DOHH2 (cell line): ENCODE data around the gene SLC38A11.
"Not testable (repeated sequence)": the region's sequence is repeated elsewhere in the genome, so short reads cannot be mapped to it uniquely, and the experiment has no call there.

Experiments
- H3F3A ChIP-seq: fragments of 200-600 bp; sonication (generic), shearing (Covaris generic); 2 replicates; pipeline ENCODE4 v1.6.0; 2016; ENCODE audit warnings: antibody characterized with exemption, mild to moderate bottlenecking; ENCODE audit not compliant: control insufficient read depth, insufficient read depth
- H3K27ac ChIP-seq: fragments of 200-600 bp; sonication (generic); 2 replicates; pipeline ENCODE4 v1.5.1; 2014; ENCODE audit warnings: low read depth, mild to moderate bottlenecking, low read length, moderate library complexity
- H3K27me3 ChIP-seq: fragments of 200-600 bp; sonication (generic); 2 replicates; pipeline ENCODE4 v1.6.1; 2014; ENCODE audit warnings: mild to moderate bottlenecking, low read length, mixed read lengths; ENCODE audit not compliant: control insufficient read depth
- H3K36me3 ChIP-seq: fragments of 200-600 bp; sonication (generic); 2 replicates; pipeline ENCODE4 v1.6.1; 2014; ENCODE audit warnings: mild to moderate bottlenecking, low read length, moderate library complexity, mixed read lengths; ENCODE audit not compliant: control insufficient read depth
- H3K4me1 ChIP-seq: fragments of 200-600 bp; sonication (generic); 2 replicates; pipeline ENCODE4 v1.6.1; 2014; ENCODE audit warnings: mild to moderate bottlenecking, low read length, mixed read lengths; ENCODE audit not compliant: control insufficient read depth
- H3K4me2 ChIP-seq: fragments of 200-600 bp; sonication (generic); 2 replicates; pipeline ENCODE4 v1.6.0; 2014; ENCODE audit warnings: mild to moderate bottlenecking, low read length, moderate library complexity
- H3K4me3 ChIP-seq: fragments of 200-600 bp; sonication (generic); 2 replicates; pipeline ENCODE4 v1.5.1; 2014; ENCODE audit warnings: mild to moderate bottlenecking, low read length, mixed read lengths
- H3K79me2 ChIP-seq: fragments of 200-600 bp; sonication (generic); 2 replicates; pipeline ENCODE4 v1.6.1; 2014; ENCODE audit warnings: mild to moderate bottlenecking, low read length, mixed read lengths; ENCODE audit not compliant: control insufficient read depth
- H3K9me2 ChIP-seq: fragments of 200-600 bp; sonication (generic); replicated peaks from 2 replicates; pipeline ENCODE4 v1.6.1; 2014; ENCODE audit warnings: mild to moderate bottlenecking, low read length, mixed read lengths; ENCODE audit not compliant: control insufficient read depth
- H3K9me3 ChIP-seq: fragments of 200-600 bp; sonication (generic); 2 replicates; pipeline ENCODE4 v1.6.1; 2014; ENCODE audit warnings: antibody characterized with exemption, low read length, mixed read lengths; ENCODE audit not compliant: control insufficient read depth, insufficient read depth
- H4K20me1 ChIP-seq: fragments of 200-600 bp; sonication (generic); 2 replicates; pipeline ENCODE4 v1.6.0; 2014; ENCODE audit warnings: low read depth, mild to moderate bottlenecking, antibody characterized with exemption, low read length, moderate library complexity; ENCODE audit not compliant: control insufficient read depth, insufficient read depth
- EZH2phosphoT487 ChIP-seq: fragments of 200-600 bp; sonication (generic); IDR thresholded peaks from 2 replicates; pipeline ENCODE4 v1.6.1; 2017; ENCODE audit warnings: borderline replicate concordance, mild to moderate bottlenecking, antibody characterized with exemption, low read length, moderate library complexity, mixed read lengths
- TF ChIP-seq, protein P1 (sequence below): fragments of 200-600 bp; sonication (generic); IDR thresholded peaks from one replicate; pipeline ENCODE4 v1.5.1; 2014; ENCODE audit warnings: antibody characterized with exemption, mild to moderate bottlenecking, low read depth, low read length; ENCODE audit not compliant: poor library complexity, severe bottlenecking

The SLC38A11 gene

DNA sequence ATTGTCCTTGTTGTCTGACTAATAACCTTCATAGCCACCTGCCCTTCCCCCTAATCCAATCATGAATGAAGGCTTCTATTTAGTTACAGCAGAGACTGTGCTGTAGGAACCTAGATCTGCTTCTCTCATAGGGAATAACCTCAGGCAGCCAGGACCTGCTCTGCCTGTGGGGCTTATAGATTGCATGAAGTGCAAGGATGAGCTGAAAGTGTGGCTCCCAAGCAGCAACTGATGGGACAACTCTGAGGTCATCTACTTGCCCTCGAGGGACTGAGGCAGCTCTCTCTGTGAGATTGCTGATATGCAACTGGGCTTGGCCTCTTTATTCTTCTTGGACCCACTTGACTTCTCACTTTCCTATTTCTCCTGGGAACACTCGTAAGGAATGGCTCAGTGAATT lies 23.8 kb upstream of the SLC38A11 start:
- H3K9me2 ChIP-seq, result no peaks in the 10 kb centered on the region
- no peak overlapping the region for H3K4me2 ChIP-seq
- H3K27me3 ChIP-seq, result peaks cover 14% of the 10 kb centered on the region
- H3K4me1 ChIP-seq, result peaks cover 3% of the 10 kb centered on the region; the same call in 1 of the 2 replicates
- no peaks in the 10 kb centered on the region for H3K9me3 ChIP-seq
- H3K4me3 ChIP-seq, result no peak overlapping the region
- TF ChIP-seq EZH2phosphoT487, result no peak
- TF ChIP-seq, protein P1, sequence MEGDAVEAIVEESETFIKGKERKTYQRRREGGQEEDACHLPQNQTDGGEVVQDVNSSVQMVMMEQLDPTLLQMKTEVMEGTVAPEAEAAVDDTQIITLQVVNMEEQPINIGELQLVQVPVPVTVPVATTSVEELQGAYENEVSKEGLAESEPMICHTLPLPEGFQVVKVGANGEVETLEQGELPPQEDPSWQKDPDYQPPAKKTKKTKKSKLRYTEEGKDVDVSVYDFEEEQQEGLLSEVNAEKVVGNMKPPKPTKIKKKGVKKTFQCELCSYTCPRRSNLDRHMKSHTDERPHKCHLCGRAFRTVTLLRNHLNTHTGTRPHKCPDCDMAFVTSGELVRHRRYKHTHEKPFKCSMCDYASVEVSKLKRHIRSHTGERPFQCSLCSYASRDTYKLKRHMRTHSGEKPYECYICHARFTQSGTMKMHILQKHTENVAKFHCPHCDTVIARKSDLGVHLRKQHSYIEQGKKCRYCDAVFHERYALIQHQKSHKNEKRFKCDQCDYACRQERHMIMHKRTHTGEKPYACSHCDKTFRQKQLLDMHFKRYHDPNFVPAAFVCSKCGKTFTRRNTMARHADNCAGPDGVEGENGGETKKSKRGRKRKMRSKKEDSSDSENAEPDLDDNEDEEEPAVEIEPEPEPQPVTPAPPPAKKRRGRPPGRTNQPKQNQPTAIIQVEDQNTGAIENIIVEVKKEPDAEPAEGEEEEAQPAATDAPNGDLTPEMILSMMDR, result no peak
- no peaks in the 10 kb centered on the region for H3F3A ChIP-seq
- no peaks in the 10 kb centered on the region for H4K20me1 ChIP-seq
- H3K27ac ChIP-seq, result no peak overlapping the region
- no peaks in the 10 kb centered on the region for H3K36me3 ChIP-seq
- no peaks in the 10 kb centered on the region for H3K79me2 ChIP-seq

DNA sequence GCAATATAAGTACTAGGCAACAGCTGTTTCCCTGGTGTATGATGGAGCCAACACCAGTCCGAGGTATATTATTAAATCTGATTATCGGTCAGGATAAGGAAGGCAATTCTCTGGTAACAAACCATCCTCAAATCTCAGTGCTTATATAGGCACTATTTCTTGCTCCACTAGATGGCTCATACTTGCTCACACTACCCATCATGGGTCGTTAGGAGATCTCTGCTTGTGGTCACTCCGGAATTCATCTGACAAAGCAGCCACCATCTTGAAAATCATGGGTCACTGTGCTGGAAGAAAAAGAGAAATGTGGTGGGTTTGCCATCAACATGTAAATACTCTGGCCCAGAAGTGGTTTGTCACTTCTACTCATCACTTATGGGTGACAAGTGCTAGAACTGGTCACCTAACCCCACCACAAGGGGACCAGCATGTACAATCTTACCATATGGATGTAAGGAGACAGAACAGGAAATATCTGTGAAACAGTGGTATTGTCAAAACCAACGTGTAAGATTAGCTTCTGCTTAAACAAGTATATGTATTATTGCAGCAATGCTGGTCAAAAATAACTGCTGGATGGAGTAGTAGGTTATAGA lies 21.6 kb upstream of the SLC38A11 start:
- not testable (repeated sequence) for H3K36me3 ChIP-seq, H3K4me1 ChIP-seq, H3K4me3 ChIP-seq, H3K9me2 ChIP-seq, H4K20me1 ChIP-seq, H3K79me2 ChIP-seq, H3F3A ChIP-seq, H3K4me2 ChIP-seq, H3K27ac ChIP-seq, H3K9me3 ChIP-seq
- peaks cover 14% of the 10 kb centered on the region for H3K27me3 ChIP-seq

DNA sequence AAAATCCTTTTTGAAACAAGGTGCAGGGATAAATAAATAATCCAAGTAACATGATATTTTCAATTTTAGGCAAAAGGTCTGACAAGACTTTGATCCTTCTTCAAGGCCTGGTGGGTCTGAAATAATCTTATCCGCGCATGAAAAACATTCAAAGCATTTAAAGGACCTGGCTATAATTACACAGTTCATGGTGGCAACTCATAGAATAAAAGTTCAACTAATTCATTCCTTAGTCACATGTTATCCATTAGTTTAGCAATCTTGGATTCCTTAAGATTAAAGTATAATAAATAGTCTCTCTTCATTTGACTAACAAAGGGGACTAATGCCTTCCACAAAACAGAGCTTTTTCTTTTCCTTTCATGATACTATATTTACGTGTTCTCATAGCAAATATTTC lies 21.0 kb upstream of the SLC38A11 start:
- H3K27me3 ChIP-seq, result peaks cover 14% of the 10 kb centered on the region
- no peaks in the 10 kb centered on the region for H3K79me2 ChIP-seq
- peaks cover 3% of the 10 kb centered on the region; the same call in 1 of the 2 replicates for H3K4me1 ChIP-seq
- H3K27ac ChIP-seq, result no peak overlapping the region
- no peaks in the 10 kb centered on the region for H3K36me3 ChIP-seq
- no peaks in the 10 kb centered on the region for H3K9me2 ChIP-seq
- H3K4me3 ChIP-seq, result no peak overlapping the region
- H3F3A ChIP-seq, result no peaks in the 10 kb centered on the region
- no peaks in the 10 kb centered on the region for H4K20me1 ChIP-seq
- H3K4me2 ChIP-seq, result no peak overlapping the region
- H3K9me3 ChIP-seq, result no peaks in the 10 kb centered on the region
- TF ChIP-seq, protein P1, result no peak

DNA sequence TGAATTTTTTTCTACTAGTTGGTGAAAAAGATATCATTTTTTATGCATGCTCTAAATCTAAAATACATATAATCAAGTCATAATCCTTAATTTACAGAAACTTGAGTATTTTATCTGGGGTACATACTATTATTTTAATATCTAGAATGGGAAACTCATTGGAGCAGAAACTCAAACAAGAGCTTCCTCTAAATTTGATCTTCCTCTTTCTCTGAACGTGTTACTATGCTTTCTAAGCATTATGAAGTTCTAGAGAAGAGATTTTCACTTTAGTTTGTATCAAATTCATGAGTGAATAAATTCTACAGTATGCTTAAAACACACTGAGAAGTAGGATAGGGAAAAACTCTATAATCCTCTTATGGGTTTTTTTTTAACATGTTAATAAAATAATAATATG lies 20.6 kb upstream of the SLC38A11 start:
- Histone ChIP-seq H3K79me2 (no peaks in the 10 kb centered on the region), H3K4me1 (peaks cover 3% of the 10 kb centered on the region; the same call in 1 of the 2 replicates), H3K4me3 (no peak overlapping the region), H3K27ac (no peak overlapping the region), H3K36me3 (no peaks in the 10 kb centered on the region), H3K4me2 (no peak overlapping the region), H3K9me2 (no peaks in the 10 kb centered on the region), H3F3A (no peaks in the 10 kb centered on the region), H3K9me3 (no peaks in the 10 kb centered on the region), H3K27me3 (peaks cover 14% of the 10 kb centered on the region), H4K20me1 (no peaks in the 10 kb centered on the region)
- TF ChIP-seq, protein P1, result no peak
- TF ChIP-seq EZH2phosphoT487, result no peak
